GM12875 (cell line): ENCODE measurements around the gene PPP1R9B.

Source experiments
- H3K4me3 ChIP-seq: one replicate; pipeline ENCODE4 v1.5.1; 2011; ENCODE audit warnings: low read depth, low read length, control low read depth
- CTCF ChIP-seq: IDR thresholded peaks from 2 replicates; pipeline ENCODE4 v1.5.1; 2011; ENCODE audit warnings: low read depth, mild to moderate bottlenecking, control low read depth, inconsistent platforms, low read length, moderate library complexity, borderline replicate concordance; ENCODE audit not compliant: insufficient read depth

PPP1R9B gene

GRCh38 chr17:50090971-50091917, 59.2 kb downstream of the PPP1R9B start:
- H3K4me3 ChIP-seq: no peak overlapping the region
- TF ChIP-seq CTCF: no peak

GRCh38 chr17:50090071-50090470, 60.4 kb downstream of the PPP1R9B start:
- TF ChIP-seq CTCF: no peak

GRCh38 chr17:50088952-50089825, 61.3 kb downstream of the PPP1R9B start:
- no peak overlapping the region for H3K4me3 ChIP-seq
- no peak for TF ChIP-seq CTCF

More at GRCh38 chr17:50090071-50090470, 60.4 kb downstream of the PPP1R9B start:
- H3K4me3 ChIP-seq: no peak overlapping the region

GRCh38 chr17:50087912-50088405, 62.5 kb downstream of the PPP1R9B start:
- no peak for TF ChIP-seq CTCF
- H3K4me3 ChIP-seq: no peak overlapping the region

GRCh38 chr17:50087246-50087911, 63.1 kb downstream of the PPP1R9B start:
- no peak overlapping the region for H3K4me3 ChIP-seq

More at GRCh38 chr17:50087246-50087911, 63.1 kb downstream of the PPP1R9B start:
- peak; percentile 98 for TF ChIP-seq CTCF
